22Rv1 (cell line): ENCODE results near the gene KIF22.

Experiments
- H3K27ac ChIP-seq: fragments of 450-650 bp; 2 replicates; pipeline ENCODE4 v1.5.1; 2017
- CTCF ChIP-seq: fragments of 450-650 bp; IDR thresholded peaks from 2 replicates; pipeline ENCODE4 v1.5.1; 2017; ENCODE audit warnings: mild to moderate bottlenecking
- ZFX ChIP-seq: fragments of 450-650 bp; IDR thresholded peaks from 2 replicates; pipeline ENCODE4 v1.6.1; 2017; ENCODE audit warnings: antibody characterized with exemption, borderline replicate concordance

Gene KIF22

GRCh38 chr16:29815032-29815721, 24.6 kb downstream of the KIF22 start:
- peak overlapping the region; percentile 100 for H3K27ac ChIP-seq
- no peak for TF ChIP-seq ZFX
- no peak for TF ChIP-seq CTCF

- TF ChIP-seq CTCF: peak; percentile 95
- no peak for TF ChIP-seq ZFX
Measured at GRCh38 chr16:29815793-29816693, 25.5 kb downstream of the KIF22 start, which contains the start of gene PAGR1. Gene PAGR1, plus strand, starts transcription at chr16:29816152. Its CDS starts 374 bp downstream, at chr16:29816526.

GRCh38 chr16:29816694-29817441, 26.3 kb downstream of the KIF22 start:
- no peak for TF ChIP-seq CTCF
- no peak for TF ChIP-seq ZFX
- H3K27ac ChIP-seq: peak overlapping the region; percentile 100

More at GRCh38 chr16:29815793-29816693, 25.5 kb downstream of the KIF22 start, which contains the start of gene PAGR1:
- H3K27ac ChIP-seq: peak within 1 kb of the TSS; percentile 100

- peak overlapping the region; percentile 100 for H3K27ac ChIP-seq
- TF ChIP-seq CTCF: no peak
- no peak for TF ChIP-seq ZFX
Measured at GRCh38 chr16:29818082-29818481, 27.5 kb downstream of the KIF22 start.

- TF ChIP-seq CTCF (peak; percentile 54), ZFX (no peak)
- peak overlapping the region; percentile 100 for H3K27ac ChIP-seq
Measured at GRCh38 chr16:29819506-29819905, 29.0 kb downstream of the KIF22 start.

- no peak for TF ChIP-seq CTCF
- H3K27ac ChIP-seq: peak within 1 kb of the TSS; percentile 100
Measured at GRCh38 chr16:29820271-29820701, 29.7 kb downstream of the KIF22 start, which contains the start of gene MVP. Gene MVP, plus strand, starts transcription at chr16:29820462. Its CDS starts 10,088 bp downstream, at chr16:29830550.
